Glutamatergic neuron (in vitro differentiated cells): ENCODE results near the gene PPIP5K1. TPM values are rescaled to one million over a fixed set of nuclear protein-coding genes. Genes with fewer than 3 reads are reported as not detected.

Source experiments
- DNase-seq: peaks from one replicate; pipeline ENCODE4 v3.0.0; 2022
- H3K27ac Mint-ChIP-seq: one replicate; pipeline ENCODE4 v1.8.0; 2020; ENCODE audit warnings: mild to moderate bottlenecking, mixed read lengths, inconsistent platforms; ENCODE audit not compliant: unreplicated experiment
- H3K27me3 Mint-ChIP-seq: one replicate; pipeline ENCODE4 v1.8.0; 2020; ENCODE audit warnings: mild to moderate bottlenecking, moderate library complexity, mixed read lengths, inconsistent platforms; ENCODE audit not compliant: unreplicated experiment
- H3K36me3 Mint-ChIP-seq: one replicate; pipeline ENCODE4 v1.8.0; 2020; ENCODE audit warnings: mild to moderate bottlenecking, mixed read lengths, inconsistent platforms; ENCODE audit not compliant: unreplicated experiment
- H3K4me1 Mint-ChIP-seq: one replicate; pipeline ENCODE4 v1.8.0; 2020; ENCODE audit warnings: mild to moderate bottlenecking, low read depth, mixed read lengths, inconsistent platforms; ENCODE audit not compliant: unreplicated experiment
- H3K4me3 Mint-ChIP-seq: one replicate; pipeline ENCODE4 v1.8.0; 2020; ENCODE audit warnings: mild to moderate bottlenecking, mixed read lengths, inconsistent platforms; ENCODE audit not compliant: unreplicated experiment
- H3K9me3 Mint-ChIP-seq: one replicate; pipeline ENCODE4 v1.8.0; 2020; ENCODE audit warnings: mild to moderate bottlenecking, moderate library complexity, mixed read lengths, inconsistent platforms; ENCODE audit not compliant: unreplicated experiment
- CTCF ChIP-seq: fragments of 200-600 bp; sonication (generic); IDR thresholded peaks from one replicate; pipeline ENCODE4 v1.5.0; 2021; ENCODE audit not compliant: partially characterized antibody, unreplicated experiment
- total RNA-seq: library from RNA; stranded (reverse); fragmentation: NEBNext Ultra II Directional; extraction: Animal tissue kit (Norgen Biotek cat#: 25700); gene quantifications from one replicate; pipeline ENCODE4 v1.2.1, GENCODE V29; 2021; ENCODE audit not compliant: unreplicated experiment

Gene PPIP5K1
- total RNA-seq, 1 donor from 2014 or later = 66.4 TPM

- H3K9me3 Mint-ChIP-seq = no peaks in the 10 kb centered on the region
- TF ChIP-seq CTCF = no peak
- H3K27me3 Mint-ChIP-seq = no peaks in the 10 kb centered on the region
- no peak overlapping the region for H3K4me3 Mint-ChIP-seq
- no peaks in the 10 kb centered on the region for H3K4me1 Mint-ChIP-seq
- no peak for DNase-seq
- no peak overlapping the region for H3K27ac Mint-ChIP-seq
- peaks cover 10% of the 10 kb centered on the region for H3K36me3 Mint-ChIP-seq
Measured at GRCh38 chr15:43550527-43551363, 39.3 kb downstream of the PPIP5K1 start.

- Mint-ChIP-seq H3K4me1 (no peaks in the 10 kb centered on the region), H3K4me3 (no peak overlapping the region), H3K27ac (no peak overlapping the region), H3K36me3 (peaks cover 10% of the 10 kb centered on the region), H3K27me3 (no peaks in the 10 kb centered on the region), H3K9me3 (no peaks in the 10 kb centered on the region)
- TF ChIP-seq CTCF = no peak
- DNase-seq = no peak
Measured at GRCh38 chr15:43547539-43547938, 42.5 kb downstream of the PPIP5K1 start.

- no peak for TF ChIP-seq CTCF
- no peak overlapping the region for H3K27ac Mint-ChIP-seq
- H3K27me3 Mint-ChIP-seq = no peaks in the 10 kb centered on the region
- no peaks in the 10 kb centered on the region for H3K4me1 Mint-ChIP-seq
- no peak overlapping the region for H3K4me3 Mint-ChIP-seq
- H3K36me3 Mint-ChIP-seq = peaks cover 10% of the 10 kb centered on the region
- no peak for DNase-seq
- H3K9me3 Mint-ChIP-seq = no peaks in the 10 kb centered on the region
Measured at GRCh38 chr15:43545426-43545825, 44.6 kb downstream of the PPIP5K1 start.

GRCh38 chr15:43544266-43544665 is 45.7 kb downstream of the PPIP5K1 start:
- Mint-ChIP-seq H3K4me1 (no peaks in the 10 kb centered on the region), H3K27me3 (no peaks in the 10 kb centered on the region), H3K27ac (no peak overlapping the region), H3K36me3 (peaks cover 10% of the 10 kb centered on the region), H3K9me3 (no peaks in the 10 kb centered on the region), H3K4me3 (no peak overlapping the region)
- TF ChIP-seq CTCF = no peak
- no peak for DNase-seq

GRCh38 chr15:43541785-43542184 is 48.2 kb downstream of the PPIP5K1 start:
- no peak for DNase-seq
- H3K27ac Mint-ChIP-seq = no peak overlapping the region
- no peaks in the 10 kb centered on the region for H3K9me3 Mint-ChIP-seq

More at GRCh38 chr15:43541785-43542184, 48.2 kb downstream of the PPIP5K1 start:
- no peak for TF ChIP-seq CTCF
- Mint-ChIP-seq H3K36me3 (peaks cover under 1% of the 10 kb centered on the region), H3K27me3 (no peaks in the 10 kb centered on the region), H3K4me3 (no peak overlapping the region), H3K4me1 (no peaks in the 10 kb centered on the region)
